Activated CD8-positive, alpha-beta T cell treated with anti-CD3 and anti-CD28 coated beads for 36 hours (primary cell): Measurements from ENCODE around the gene RHOBTB3. TPM values are rescaled to one million over a fixed set of nuclear protein-coding genes. Genes with fewer than 3 reads are reported as not detected.

Experiments
- ATAC-seq: fragments of 200-7000 bp; cut with Tn5 transposase; one replicate; pipeline ENCODE4 v1.10.0; 2021; ENCODE audit warnings: mild to moderate bottlenecking, moderate library complexity
- CTCF ChIA-PET: fragments of 350-600 bp; sonication (Branson Sonifier 250); formaldehyde crosslinking; loops from one replicate; lab custom pipeline; 2021; ENCODE audit warnings: antibody characterized with exemption; lab: Charles Lee
- POLR2A ChIA-PET: fragments of 350-600 bp; sonication (Branson Sonifier 250); formaldehyde crosslinking; loops from one replicate; lab custom pipeline; 2021; ENCODE audit warnings: antibody characterized with exemption; lab: Charles Lee
- DNase-seq: peaks from one replicate; pipeline ENCODE4 v3.0.0-alpha.2; 2020
- H3K27ac Mint-ChIP-seq: one replicate; pipeline ENCODE4 v1.8.0; 2021; ENCODE audit warnings: mild to moderate bottlenecking, mixed read lengths
- H3K27me3 Mint-ChIP-seq: one replicate; pipeline ENCODE4 v1.8.0; 2021; ENCODE audit warnings: mixed read lengths
- H3K36me3 Mint-ChIP-seq: one replicate; pipeline ENCODE4 v1.8.0; 2021; ENCODE audit warnings: low read depth, mixed read lengths
- H3K4me1 Mint-ChIP-seq: one replicate; pipeline ENCODE4 v1.8.0; 2021; ENCODE audit warnings: low read depth, mixed read lengths
- H3K4me3 Mint-ChIP-seq: one replicate; pipeline ENCODE4 v1.8.0; 2021; ENCODE audit warnings: mild to moderate bottlenecking, moderate library complexity, mixed read lengths
- H3K9me3 Mint-ChIP-seq: one replicate; pipeline ENCODE4 v1.8.0; 2021; ENCODE audit warnings: mixed read lengths
- intact Hi-C: fragments of 100-400 bp; cut with micrococcal nuclease; formaldehyde crosslinking; loops from one replicate; pipeline ENCODE4 v1.10.0; 2022
- total RNA-seq, 2 experiments: library from RNA; stranded (reverse); gene quantifications; one replicate each; pipeline ENCODE4 v1.2.3, GENCODE V29; 2021
- TF ChIP-seq, protein P1 (sequence below): fragments of 200-600 bp; IDR thresholded peaks from one replicate; pipeline ENCODE4 v1.8.0; 2022; ENCODE audit warnings: antibody characterized with exemption, mild to moderate bottlenecking

The RHOBTB3 gene
- total RNA-seq, 2 experiments from 2014 or later = 0.50 to 1.1 TPM

DNA sequence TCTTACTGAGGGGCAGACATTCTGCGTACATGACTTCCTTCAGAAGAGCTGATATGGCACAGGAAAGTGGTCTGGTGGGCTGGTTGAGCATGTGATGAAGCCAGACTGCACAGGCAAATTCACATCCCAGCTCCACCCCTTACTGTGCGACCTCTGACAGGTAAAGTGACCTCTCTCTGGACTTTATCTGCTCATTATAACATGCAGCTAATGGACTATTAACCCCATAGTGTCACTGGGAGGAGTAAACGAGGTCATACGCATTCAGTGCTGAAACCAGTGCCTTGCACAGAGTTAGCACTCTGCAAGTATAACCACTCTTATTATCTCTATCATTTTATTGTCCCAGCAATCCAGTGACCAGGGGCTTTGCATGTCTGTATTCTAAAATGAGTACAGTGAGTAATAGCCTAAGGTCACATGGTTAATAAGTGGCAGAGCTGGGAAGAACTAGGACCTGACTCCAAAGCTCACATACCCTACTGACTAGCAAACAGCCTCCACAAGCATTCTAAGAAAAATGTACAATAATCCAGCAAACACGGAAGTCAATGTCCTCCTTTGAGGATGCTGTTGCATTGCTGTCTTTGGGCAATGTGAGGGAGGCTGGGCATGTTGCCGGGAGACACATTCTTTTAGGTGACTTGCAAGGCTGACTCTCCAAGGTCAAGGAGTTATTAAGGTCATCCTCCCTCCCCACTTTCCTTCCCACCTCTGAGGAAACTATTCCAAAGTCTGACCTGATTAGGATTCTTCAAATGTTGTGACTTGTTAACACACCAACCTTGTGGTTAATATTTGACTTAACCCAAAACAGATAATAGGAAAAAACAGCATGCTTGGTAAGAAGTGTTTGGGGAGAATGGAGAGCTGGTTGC, 72.4 kb downstream of the RHOBTB3 start:
- Mint-ChIP-seq H3K9me3 (peaks cover 2% of the 10 kb centered on the region), H3K27ac (no peak overlapping the region), H3K36me3 (peaks cover 2% of the 10 kb centered on the region), H3K4me3 (no peak overlapping the region), H3K4me1 (peaks cover 9% of the 10 kb centered on the region), H3K27me3 (no peaks in the 10 kb centered on the region)
- ChIA-PET POLR2A (no interaction called here), CTCF (interaction anchor here (1.3 to 3.0 kb wide), 4 partner anchors 9 to 44 kb away, joined by 3 to 14 read pairs (median 5); no protein-coding TSS in a partner anchor)
- DNase-seq (no peak), ATAC-seq (no peak)
- intact Hi-C loops = no loop called here
- TF ChIP-seq, protein P1, sequence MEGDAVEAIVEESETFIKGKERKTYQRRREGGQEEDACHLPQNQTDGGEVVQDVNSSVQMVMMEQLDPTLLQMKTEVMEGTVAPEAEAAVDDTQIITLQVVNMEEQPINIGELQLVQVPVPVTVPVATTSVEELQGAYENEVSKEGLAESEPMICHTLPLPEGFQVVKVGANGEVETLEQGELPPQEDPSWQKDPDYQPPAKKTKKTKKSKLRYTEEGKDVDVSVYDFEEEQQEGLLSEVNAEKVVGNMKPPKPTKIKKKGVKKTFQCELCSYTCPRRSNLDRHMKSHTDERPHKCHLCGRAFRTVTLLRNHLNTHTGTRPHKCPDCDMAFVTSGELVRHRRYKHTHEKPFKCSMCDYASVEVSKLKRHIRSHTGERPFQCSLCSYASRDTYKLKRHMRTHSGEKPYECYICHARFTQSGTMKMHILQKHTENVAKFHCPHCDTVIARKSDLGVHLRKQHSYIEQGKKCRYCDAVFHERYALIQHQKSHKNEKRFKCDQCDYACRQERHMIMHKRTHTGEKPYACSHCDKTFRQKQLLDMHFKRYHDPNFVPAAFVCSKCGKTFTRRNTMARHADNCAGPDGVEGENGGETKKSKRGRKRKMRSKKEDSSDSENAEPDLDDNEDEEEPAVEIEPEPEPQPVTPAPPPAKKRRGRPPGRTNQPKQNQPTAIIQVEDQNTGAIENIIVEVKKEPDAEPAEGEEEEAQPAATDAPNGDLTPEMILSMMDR = no peak

DNA sequence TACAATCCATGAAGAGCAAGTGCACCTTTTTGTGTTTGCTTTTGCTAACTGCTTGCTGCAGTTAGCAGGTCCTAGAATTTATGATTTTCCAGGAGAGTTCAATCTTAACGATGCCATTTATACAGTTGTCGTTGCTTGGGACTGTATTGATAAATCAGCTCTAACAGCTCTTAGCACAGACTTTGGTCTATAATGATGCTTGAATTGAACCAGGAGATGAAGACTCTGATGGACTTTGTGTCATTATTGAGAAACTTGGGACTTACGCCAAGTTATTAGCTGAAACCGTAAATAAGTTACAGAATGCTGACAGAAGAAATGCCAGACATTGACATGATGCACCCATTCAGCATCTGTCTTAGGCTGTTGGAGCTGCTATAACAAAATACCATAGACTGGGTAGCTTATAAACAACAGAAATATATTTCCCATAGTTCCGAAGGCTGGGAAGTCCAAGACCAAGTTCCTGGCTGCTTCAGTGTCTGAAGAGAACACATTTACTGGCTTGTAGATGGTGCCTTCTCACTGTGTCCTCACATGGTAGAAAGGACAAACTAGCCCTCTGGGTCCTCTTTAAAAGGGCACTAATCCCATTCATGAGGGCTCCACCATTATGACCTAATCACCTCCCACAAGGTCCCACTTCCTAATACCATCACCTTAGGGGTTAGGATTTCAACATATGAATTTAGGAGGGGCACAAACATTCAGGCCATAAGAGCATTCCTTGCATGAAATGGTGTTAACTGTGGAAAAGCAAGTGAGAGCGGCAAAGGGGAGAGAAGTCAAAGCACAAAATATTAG, 73.8 kb downstream of the RHOBTB3 start:
- Mint-ChIP-seq H3K27ac (no peak overlapping the region), H3K4me1 (peaks cover 23% of the 10 kb centered on the region), H3K27me3 (no peaks in the 10 kb centered on the region), H3K9me3 (peaks cover 2% of the 10 kb centered on the region), H3K36me3 (peaks cover 2% of the 10 kb centered on the region), H3K4me3 (no peak overlapping the region)
- ChIA-PET POLR2A (interaction anchor here (8.9 kb wide), 1 partner anchor 16 kb away, joined by 102 read pairs; the partner anchor contains the start of gene GLRX), CTCF (interaction anchor here (1.9 to 3.0 kb wide), 3 partner anchors 24 to 42 kb away, joined by 4 to 14 read pairs (median 6); no protein-coding TSS in a partner anchor)
- ATAC-seq (no peak), DNase-seq (no peak)
- intact Hi-C loops = loop anchor here (5.0 kb wide), 1 partner anchor 37 kb away; no protein-coding TSS in a partner anchor
- TF ChIP-seq, protein P1 = no peak

DNA sequence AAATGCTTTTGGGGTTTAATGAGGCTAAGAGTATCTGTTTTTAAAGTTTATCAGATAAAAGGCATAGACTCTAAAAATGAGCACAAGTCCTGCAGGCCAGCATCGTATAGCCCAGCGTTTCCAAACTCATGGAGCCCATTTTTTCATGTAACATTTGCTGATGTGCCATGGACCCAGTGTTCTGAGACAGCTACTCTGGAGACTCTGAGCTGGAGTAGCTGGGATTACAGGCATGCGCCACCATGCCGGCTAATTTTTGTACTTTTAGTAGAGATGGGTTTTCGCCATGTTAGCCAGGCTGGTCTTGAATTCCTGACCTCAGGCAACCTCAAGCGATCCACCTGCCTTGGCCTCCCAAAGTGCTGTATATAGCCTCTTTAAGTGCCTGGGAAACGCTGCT, 75.6 kb downstream of the RHOBTB3 start:
- DNase-seq = no peak

DNA sequence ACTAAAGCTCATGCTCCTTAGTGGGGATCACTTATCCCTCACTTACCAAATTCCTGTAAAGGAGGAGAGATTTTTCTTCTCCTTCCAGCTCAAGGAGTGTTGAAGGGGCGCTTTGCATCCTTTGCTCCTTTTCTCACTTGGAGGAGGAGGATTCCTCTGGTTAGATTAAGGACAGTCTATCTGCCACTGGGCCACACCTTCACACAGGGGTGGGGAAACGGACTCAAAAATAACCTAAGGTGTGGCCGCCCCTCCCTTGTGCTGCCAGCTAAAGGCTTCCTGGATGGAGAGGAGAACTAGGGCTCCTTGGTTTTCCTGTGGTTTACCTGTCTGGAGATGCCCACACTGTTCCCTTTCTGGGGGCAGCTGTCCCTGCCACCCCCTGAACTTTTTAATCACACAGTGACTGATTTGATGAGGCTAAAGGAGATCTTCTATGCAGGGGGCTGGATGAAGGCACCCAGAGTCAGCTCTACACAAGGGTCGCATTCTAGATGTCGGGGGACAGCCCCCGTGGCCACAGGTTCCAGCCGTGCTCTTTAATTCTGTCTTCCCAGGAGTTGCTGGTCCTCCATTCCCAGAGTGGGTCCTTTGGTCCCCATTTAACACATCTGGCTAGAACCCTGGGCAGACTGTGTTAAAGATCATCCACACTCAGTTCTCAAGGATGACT, 77.0 kb downstream of the RHOBTB3 start:
- peaks cover 2% of the 10 kb centered on the region for H3K9me3 Mint-ChIP-seq
- intact Hi-C loops = loop anchor here (5.0 kb wide), 1 partner anchor 34 kb away; no protein-coding TSS in a partner anchor
- peak; percentile 2 for ATAC-seq

More for the DNA sequence above, 75.6 kb downstream of the RHOBTB3 start:
- intact Hi-C loops = loop anchor here (5.0 kb wide), 1 partner anchor 36 kb away; no protein-coding TSS in a partner anchor
- no peaks in the 10 kb centered on the region for H3K27me3 Mint-ChIP-seq
- peaks cover 3% of the 10 kb centered on the region for H3K36me3 Mint-ChIP-seq
- no peak overlapping the region for H3K27ac Mint-ChIP-seq
- peaks cover 2% of the 10 kb centered on the region for H3K9me3 Mint-ChIP-seq
- no peak for ATAC-seq
- ChIA-PET POLR2A (interaction anchor here (0.6 to 8.9 kb wide), 2 partner anchors 14 to 76 kb away, joined by 3 to 102 read pairs; partner anchors contain the start of gene GLRX), CTCF (interaction anchor here (1.2 to 5.4 kb wide), 3 partner anchors 17 to 40 kb away, joined by 3 to 58 read pairs (median 6); no protein-coding TSS in a partner anchor)
- TF ChIP-seq, protein P1 = no peak
- H3K4me3 Mint-ChIP-seq = no peak overlapping the region
- peaks cover 40% of the 10 kb centered on the region for H3K4me1 Mint-ChIP-seq

More for the DNA sequence above, 77.0 kb downstream of the RHOBTB3 start:
- no peak for DNase-seq
- ChIA-PET POLR2A (interaction anchor here (1.0 to 8.9 kb wide), 4 partner anchors 13 to 60 kb away, joined by 3 to 102 read pairs (median 4); partner anchors contain the start of gene GLRX), CTCF (interaction anchor here (0.6 to 5.4 kb wide), 15 partner anchors 9 to 144 kb away, joined by 3 to 58 read pairs (median 4); partner anchors contain the start of gene GLRX)
- no peaks in the 10 kb centered on the region for H3K27me3 Mint-ChIP-seq
- peak overlapping the region; percentile 86 for H3K27ac Mint-ChIP-seq
- peak overlapping the region; percentile 52 for H3K4me3 Mint-ChIP-seq
- H3K36me3 Mint-ChIP-seq = peaks cover 6% of the 10 kb centered on the region
- peaks cover 52% of the 10 kb centered on the region for H3K4me1 Mint-ChIP-seq
- TF ChIP-seq, protein P1 = no peak
